ENCODE data around the gene DIRAS3. TPM values are rescaled to one million over a fixed set of nuclear protein-coding genes. Genes with fewer than 3 reads are reported as not detected.
A peak's percentile ranks its signal among the peaks of the same experiment; 100 is the strongest.

DIRAS3 gene
- total and polyA plus RNA-seq, 12 donors, result 7.6 to 34.7 (median 18.9) TPM

GRCh38 chr1:68057050-68057449 is 6.6 kb upstream of the DIRAS3 start:
- Histone ChIP-seq H3K36me3 (replicated peaks in 1 of 2) (no peaks in the 10 kb centered on the region), H3K4me1 (replicated peaks in 1 of 2) (no peaks in the 10 kb centered on the region), H3K27me3 (no peaks in the 10 kb centered on the region), H3K4me3 (no peak overlapping the region), H3K27ac (no peak overlapping the region), H3K9me3 (replicated peaks in 1 of 3) (no peaks in the 10 kb centered on the region)
- 93 to 100% (median 97%) methylated on average over 2 to 3 of the region's 3 CpGs for WGBS, 4 donors
- TF ChIP-seq POLR2A (IDR thresholded peaks at IDR 0.05), result no peak
- no peak for TF ChIP-seq CTCF (IDR thresholded peaks at IDR 0.05)
- DNase-seq, result no peak
- intact Hi-C loops (cut with DNase I), result no loop called here

DNA sequence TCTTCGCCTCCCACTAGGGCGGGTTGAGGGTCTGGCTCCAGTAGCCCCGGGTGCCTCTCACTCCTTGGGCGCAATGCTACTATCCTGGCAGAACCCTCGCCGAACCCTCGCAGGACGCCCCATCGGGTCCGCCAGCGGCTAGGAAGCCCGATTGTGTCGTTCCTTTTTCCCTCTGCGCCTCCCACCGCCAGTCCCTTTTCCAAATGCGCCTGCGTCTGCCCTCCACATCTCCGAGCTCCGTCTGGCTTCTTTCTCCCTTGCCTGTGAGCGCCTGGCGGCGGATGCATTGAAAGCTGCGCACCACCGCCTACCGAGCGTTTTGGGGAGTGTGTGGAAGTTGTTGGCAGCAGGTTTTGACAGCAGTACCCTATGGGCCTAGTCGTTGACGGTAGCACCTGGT is 1.0 kb upstream of the DIRAS3 start:
- peak; percentile 53 to 77 (median 69) for DNase-seq
- H3K36me3 ChIP-seq (replicated peaks in 1 of 2), result no peaks in the 10 kb centered on the region
- H3K4me1 ChIP-seq (replicated peaks in 1 of 2), result peaks cover 0 to 6% of the 10 kb centered on the region in 2 donors
- peak in 5 of 6 experiments; percentile 38 to 52 (median 46) for TF ChIP-seq CTCF (IDR thresholded peaks at IDR 0.05)
- TF ChIP-seq POLR2A (IDR thresholded peaks at IDR 0.05), result peak in 1 of 2 donors; percentile 57
- H3K27ac ChIP-seq, result peak overlapping the region in 3 of 5 donors; percentile 28 to 51 (median 30)
- WGBS, 4 donors, result 43 to 72% (median 54%) methylated on average over 25 to 28 of the region's 28 CpGs
- no peaks in the 10 kb centered on the region for H3K9me3 ChIP-seq (replicated peaks in 1 of 3)
- intact Hi-C loops (cut with DNase I), result no loop called here
- H3K27me3 ChIP-seq, result no peaks in the 10 kb centered on the region
- peak overlapping the region in 2 of 4 donors; percentile 19 to 30 for H3K4me3 ChIP-seq

- H3K27ac ChIP-seq, result no peak overlapping the region
- no peaks in the 10 kb centered on the region for H3K36me3 ChIP-seq (replicated peaks in 1 of 2)
- intact Hi-C loops (cut with DNase I), result no loop called here
- H3K4me1 ChIP-seq (replicated peaks in 1 of 2), result peaks cover 0 to 6% of the 10 kb centered on the region in 2 donors
- 78 to 88% (median 87%) methylated on average over 3 of the region's 3 CpGs for WGBS, 4 donors
- H3K9me3 ChIP-seq (replicated peaks in 1 of 3), result no peaks in the 10 kb centered on the region
- TF ChIP-seq POLR2A (IDR thresholded peaks at IDR 0.05) (no peak), CTCF (IDR thresholded peaks at IDR 0.05) (no peak)
- DNase-seq, result no peak
- H3K4me3 ChIP-seq, result no peak overlapping the region
- H3K27me3 ChIP-seq, result no peaks in the 10 kb centered on the region
These were observed 2.8 kb downstream of the DIRAS3 start for GRCh38 chr1:68047659-68048026.

- H3K36me3 ChIP-seq (replicated peaks in 1 of 2), result no peaks in the 10 kb centered on the region
- no peak overlapping the region for H3K27ac ChIP-seq
- no peaks in the 10 kb centered on the region for H3K27me3 ChIP-seq
- H3K4me1 ChIP-seq (replicated peaks in 1 of 2), result peaks cover 0 to 6% of the 10 kb centered on the region in 2 donors
- TF ChIP-seq CTCF (IDR thresholded peaks at IDR 0.05) (no peak), POLR2A (IDR thresholded peaks at IDR 0.05) (no peak)
- no peak overlapping the region for H3K4me3 ChIP-seq
- H3K9me3 ChIP-seq (replicated peaks in 1 of 3), result no peaks in the 10 kb centered on the region
- 79 to 88% (median 84%) methylated on average over 22 to 34 of the region's 34 CpGs for WGBS, 4 donors
- intact Hi-C loops (cut with DNase I), result no loop called here
- DNase-seq, result no peak
These were observed 3.4 kb downstream of the DIRAS3 start for GRCh38 chr1:68046885-68047658.

Data from adrenal gland (tissue), 12 donors.